ENCODE results near the gene KRTAP1-3.
"Not testable (repeated sequence)": the region's sequence is repeated elsewhere in the genome, so short reads cannot be mapped to it uniquely, and the experiment has no call there.

Gene KRTAP1-3, protein sequence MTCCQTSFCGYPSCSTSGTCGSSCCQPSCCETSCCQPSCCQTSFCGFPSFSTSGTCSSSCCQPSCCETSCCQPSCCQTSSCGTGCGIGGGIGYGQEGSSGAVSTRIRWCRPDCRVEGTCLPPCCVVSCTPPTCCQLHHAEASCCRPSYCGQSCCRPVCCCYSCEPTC

GRCh38 chr17:41034346-41034935 lies at the start of gene KRTAP1-3:
Gene KRTAP1-3 (minus strand): TSS chr17:41034874. CDS start chr17:41034821, 53 bp downstream.
- not testable (repeated sequence) for DNase-seq

GRCh38 chr17:41084100-41084856 lies 49.6 kb upstream of the KRTAP1-3 start, which contains the start of gene KRTAP4-7:
Gene KRTAP4-7 (plus strand): TSS chr17:41084150. CDS start chr17:41084207, 57 bp downstream.
- not testable (repeated sequence) for DNase-seq

- not testable (repeated sequence) for DNase-seq
These were observed 48.8 kb upstream of the KRTAP1-3 start for GRCh38 chr17:41083427-41083826.

- DNase-seq, result no peak
These were observed 48.0 kb upstream of the KRTAP1-3 start for GRCh38 chr17:41082626-41083025.

DNA sequence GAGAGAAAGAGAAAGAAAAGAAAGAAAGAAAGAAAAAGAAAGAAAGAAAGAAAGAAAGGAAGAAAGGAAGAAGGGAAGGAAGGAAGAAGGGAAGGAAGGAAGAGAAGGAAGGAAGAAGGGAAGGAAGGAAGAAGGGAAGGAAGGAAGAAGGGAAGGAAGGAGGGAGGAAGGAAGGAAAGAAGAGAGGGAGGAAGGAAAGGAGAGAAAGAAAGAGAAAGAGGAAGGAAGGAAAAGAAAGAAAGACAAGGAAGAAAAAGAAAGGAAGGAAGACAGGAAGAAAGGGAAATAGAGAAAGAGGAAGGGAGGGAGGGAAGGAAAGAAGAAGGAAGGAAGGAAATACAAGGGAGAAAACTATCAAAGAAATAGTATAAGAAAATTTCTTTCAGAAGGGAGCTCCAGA lies 42.1 kb upstream of the KRTAP1-3 start:
- no peak for DNase-seq

DNA sequence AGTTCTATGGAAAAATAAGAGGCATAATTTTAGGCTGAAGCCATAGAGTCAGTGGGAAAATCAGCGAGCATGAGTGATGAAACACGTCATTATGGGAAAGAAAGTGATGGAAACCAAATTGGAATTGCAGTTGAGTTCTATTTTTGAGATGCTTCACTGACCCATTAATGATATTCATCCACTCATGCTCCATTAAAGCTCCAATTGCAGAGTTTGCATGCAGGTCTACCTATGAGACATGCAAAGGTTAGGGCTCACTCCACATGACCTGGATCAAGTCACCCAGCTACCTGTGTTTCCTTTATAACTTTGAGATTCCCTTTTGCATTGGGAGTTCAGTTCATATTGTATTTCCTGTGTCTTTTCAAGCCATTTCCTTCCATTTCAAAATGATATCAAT lies 39.0 kb upstream of the KRTAP1-3 start:
- DNase-seq, result no peak

- DNase-seq, result no peak
These were observed 37.1 kb upstream of the KRTAP1-3 start for GRCh38 chr17:41071606-41072360.

DNA sequence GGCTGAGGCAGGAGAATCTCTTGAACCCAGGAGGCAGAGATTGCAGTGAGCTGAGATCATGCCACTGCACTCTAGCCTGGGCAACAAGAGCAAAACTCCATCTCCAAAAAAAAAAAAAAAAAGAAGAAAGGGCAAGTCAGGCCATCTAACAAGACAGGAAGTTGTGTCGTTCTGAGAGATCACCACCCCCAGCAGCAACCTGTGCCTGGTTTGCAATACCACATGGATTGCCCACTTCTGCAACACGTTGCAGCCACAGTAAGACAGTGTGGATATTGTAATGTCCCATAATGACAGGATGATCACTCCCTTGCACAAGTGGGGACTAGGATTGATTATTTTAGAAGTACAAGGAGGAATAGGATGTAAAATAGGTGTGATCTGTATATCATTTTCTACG lies 34.4 kb upstream of the KRTAP1-3 start:
- no peak for DNase-seq

DNA sequence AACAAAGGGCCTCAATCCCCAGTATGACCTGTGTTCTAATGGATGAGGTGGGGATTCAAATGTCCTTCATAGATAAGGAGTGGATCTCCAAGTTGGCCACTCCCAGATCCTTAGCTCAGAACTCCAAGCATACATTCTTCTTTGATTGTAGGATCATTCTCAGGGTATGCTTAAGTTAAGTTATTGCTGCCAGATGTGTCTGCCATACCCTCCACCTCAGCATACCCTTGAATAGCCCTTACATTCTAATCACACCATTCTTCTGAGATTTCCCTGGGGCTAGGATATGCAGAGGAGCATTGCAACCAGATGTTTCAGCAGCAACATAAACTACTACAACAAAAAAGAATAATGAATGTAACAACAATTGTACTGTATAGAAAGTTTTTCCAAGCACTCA lies 32.6 kb upstream of the KRTAP1-3 start:
- DNase-seq, result no peak

GRCh38 chr17:41065829-41066624 lies 31.4 kb upstream of the KRTAP1-3 start, which contains the start of gene KRTAP2-4:
Gene KRTAP2-4 (minus strand): TSS chr17:41065879. CDS start chr17:41065845, 34 bp downstream.
- DNase-seq, result no peak

DNA sequence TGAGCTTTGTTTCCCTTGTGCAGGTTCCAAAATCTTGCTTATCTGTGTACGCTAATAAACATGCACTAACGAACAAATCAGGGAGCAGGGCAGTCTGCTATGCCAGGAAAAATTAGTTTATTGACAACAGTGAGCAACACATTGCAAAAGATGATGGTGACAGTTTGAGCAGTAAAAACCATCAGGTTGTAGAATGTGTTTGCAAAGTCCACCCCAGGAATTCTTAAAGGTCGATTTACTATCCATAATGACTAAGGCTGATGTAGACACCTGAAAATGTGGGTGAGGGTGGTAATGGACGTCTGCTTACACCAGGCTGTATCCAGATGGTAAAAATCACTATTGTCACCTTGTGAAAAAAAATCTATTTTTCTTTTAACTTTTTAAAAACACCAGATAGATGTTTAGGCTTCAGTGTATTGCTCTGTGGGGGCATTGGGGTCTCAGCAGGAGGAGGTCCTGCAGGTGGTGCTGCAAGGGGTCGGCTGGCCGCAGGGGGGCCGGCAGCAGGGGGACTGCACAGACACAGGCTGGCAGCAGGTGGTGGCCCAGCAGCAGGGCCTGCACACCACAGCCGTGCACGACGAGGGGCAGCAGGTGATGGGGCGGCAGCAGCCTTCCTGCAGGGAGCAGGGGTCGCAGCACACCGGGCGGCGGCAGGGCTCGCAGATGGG lies 30.5 kb upstream of the KRTAP1-3 start:
- not testable (repeated sequence) for DNase-seq

DNA sequence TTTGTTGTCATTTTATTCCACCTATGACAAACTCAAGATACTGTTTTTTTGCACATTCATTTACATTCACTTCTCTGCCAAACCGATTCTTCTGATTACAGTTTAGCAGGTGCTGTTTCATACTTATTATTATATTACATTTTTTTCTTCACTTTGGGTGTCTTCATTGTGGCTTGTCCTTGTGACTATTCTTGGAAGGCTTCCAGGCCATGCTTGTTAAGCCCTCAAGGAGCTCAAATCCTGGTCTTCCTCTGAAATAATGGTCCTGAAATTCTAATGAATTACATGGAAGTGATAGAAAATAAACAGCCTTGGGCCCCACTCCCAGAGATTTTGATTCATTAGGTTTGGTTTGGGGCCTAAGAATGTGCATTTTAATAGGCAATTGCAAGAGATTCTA lies 29.6 kb upstream of the KRTAP1-3 start:
- no peak for DNase-seq

GRCh38 chr17:41063449-41063848 lies 28.8 kb upstream of the KRTAP1-3 start:
- DNase-seq, result no peak

DNA sequence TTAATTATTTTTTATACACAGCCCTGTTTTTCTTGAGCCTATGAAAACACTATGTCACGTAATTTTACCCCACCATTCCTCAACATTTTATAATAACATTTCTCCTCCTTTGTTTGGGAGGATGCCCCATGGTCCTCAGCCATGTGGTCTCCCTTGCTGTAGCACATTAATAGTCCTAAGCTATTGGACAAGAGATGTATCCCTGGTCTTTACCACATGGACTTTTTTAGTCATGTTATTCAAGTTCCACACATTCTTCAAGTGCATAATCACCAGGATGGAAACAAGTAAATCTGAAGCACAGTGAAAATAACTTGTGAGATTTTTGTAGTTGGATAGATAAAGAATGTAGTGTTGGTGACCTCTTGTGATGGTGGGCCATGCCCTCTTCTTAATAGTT lies 27.3 kb upstream of the KRTAP1-3 start:
- no peak for DNase-seq

GRCh38 chr17:41060052-41060604 lies 25.5 kb upstream of the KRTAP1-3 start, which contains the start of gene KRTAP2-3:
Gene KRTAP2-3 (minus strand): TSS chr17:41060114. CDS start chr17:41060050, 64 bp downstream.
- DNase-seq, result no peak

DNA sequence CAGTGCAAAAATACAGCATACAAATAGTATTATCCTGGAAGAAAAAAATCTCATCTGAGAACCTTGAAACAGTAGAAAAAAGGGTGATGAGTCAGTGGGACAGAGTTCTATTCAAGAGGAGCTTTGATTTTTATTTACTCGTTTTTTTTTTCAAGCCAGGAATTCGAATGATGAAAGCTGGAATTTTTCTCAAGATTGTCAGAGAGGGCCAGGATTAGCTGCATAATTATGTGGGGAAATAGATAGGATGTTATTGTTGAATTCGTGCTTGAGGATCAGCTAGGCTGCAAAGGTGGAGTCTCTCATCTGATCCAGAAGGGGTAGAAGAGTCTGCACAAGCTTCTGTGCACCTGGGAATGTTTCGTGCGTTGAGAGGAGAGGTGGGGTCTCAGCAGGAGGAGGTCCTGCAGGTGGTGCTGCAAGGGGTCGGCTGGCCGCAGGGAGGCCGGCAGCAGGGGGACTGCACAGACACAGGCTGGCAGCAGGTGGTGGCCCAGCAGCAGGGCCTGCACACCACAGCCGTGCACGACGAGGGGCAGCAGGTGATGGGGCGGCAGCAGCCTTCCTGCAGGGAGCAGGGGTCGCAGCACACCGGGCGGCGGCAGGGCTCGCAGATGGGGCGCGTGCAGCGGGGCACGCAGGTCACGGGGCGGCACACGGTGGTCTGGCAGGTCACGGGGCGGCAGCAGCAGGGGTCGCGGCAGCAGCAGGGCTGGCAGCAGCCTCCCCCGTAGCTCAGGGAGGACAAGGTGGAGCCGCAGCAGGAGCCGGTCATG lies 24.8 kb upstream of the KRTAP1-3 start:
- not testable (repeated sequence) for DNase-seq

DNA sequence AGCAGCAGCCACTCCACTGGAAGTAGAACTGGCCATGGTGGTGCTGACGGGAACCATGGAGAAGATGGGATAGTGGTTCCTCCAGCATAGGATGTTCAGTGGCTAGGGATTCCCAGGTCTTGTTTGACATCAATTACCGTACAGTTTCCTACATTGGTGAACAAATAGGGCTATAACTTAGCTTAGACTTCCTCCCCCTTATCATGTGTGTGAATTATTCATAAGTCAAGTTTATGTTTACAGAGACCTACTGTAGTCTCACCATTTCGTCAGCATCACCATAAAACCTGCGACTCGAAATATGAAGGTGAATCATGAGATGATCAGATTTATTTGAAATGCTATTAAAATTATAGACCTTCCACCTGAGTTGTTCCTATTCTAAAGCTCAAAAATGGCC lies 24.1 kb upstream of the KRTAP1-3 start:
- no peak for DNase-seq

DNA sequence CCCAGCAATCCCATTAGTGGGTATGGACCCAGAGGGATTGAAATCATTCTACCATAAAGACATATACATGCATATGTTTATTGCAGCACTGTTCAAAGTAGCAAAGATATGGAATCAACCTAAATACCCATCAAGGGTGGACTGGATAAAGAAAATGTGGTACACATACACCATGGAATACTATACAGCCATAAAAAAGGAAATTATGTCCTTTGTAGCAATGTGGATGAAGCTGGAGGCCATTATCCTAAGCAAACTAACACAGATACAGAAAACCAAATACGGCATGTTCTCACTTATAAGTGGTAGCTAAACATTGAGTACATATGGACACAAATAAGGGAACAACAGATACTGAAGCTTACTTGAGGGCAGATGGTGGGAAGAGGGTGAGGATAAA lies 22.9 kb upstream of the KRTAP1-3 start:
- no peak for DNase-seq

GRCh38 chr17:41055130-41055529 lies 20.5 kb upstream of the KRTAP1-3 start, which contains the start of gene KRTAP2-2:
Gene KRTAP2-2 (minus strand): TSS chr17:41055230. CDS start chr17:41055211, 19 bp downstream.
- not testable (repeated sequence) for DNase-seq

GRCh38 chr17:41054556-41054955 lies 19.9 kb upstream of the KRTAP1-3 start:
- DNase-seq, result not testable (repeated sequence)
